Measurements from ENCODE around the gene TRAPPC3.

GRCh38 chr1:36164361-36164760 is 15.1 kb upstream of the TRAPPC3 start:
- TF ChIP-seq REST (IDR thresholded peaks at IDR 0.05; ENCODE audit: insufficient replicate concordance, low read depth): no peak
- no peak for TF ChIP-seq CTCF (IDR thresholded peaks at IDR 0.05; ENCODE audit: insufficient read depth, low read length)
- TF ChIP-seq SPI1 (IDR thresholded peaks at IDR 0.05; ENCODE audit: borderline replicate concordance, low read depth): no peak

All from HL-60 (cell line).